ENCODE results near the gene B3GNT7. TPM values are rescaled to one million over a fixed set of nuclear protein-coding genes. Genes with fewer than 3 reads are reported as not detected.

Gene B3GNT7
- total RNA-seq, 2 experiments from 2014 or later: 0.38 to 0.89 TPM

GRCh38 chr2:231397928-231398294, 2.4 kb downstream of the B3GNT7 start:
- CTCF ChIA-PET: no interaction called here
- POLR2A ChIA-PET: no interaction called here
- intact Hi-C loops (cut with DNase I, micrococcal nuclease): no loop called here
- H3K9me3 ChIP-seq (ENCODE audit: control insufficient read depth in 1 of 2, insufficient read depth in 1 of 2, low read length in 2 of 2): no peaks in the 10 kb centered on the region
- peaks cover 26 to 31% of the 10 kb centered on the region in 2 experiments for H3K27me3 ChIP-seq (ENCODE audit: control insufficient read depth in 1 of 2, insufficient read depth in 2 of 2, low read length in 2 of 2)
- H3K36me3 Mint-ChIP-seq (ENCODE audit: low read depth): no peaks in the 10 kb centered on the region
- H3K27ac ChIP-seq (ENCODE audit: low read depth in 1 of 2, low read length in 2 of 2): no peak overlapping the region
- H3K4me1 ChIP-seq (ENCODE audit: insufficient read depth, low read length): peaks cover 11% of the 10 kb centered on the region
- no peaks in the 10 kb centered on the region for H3K9me3 Mint-ChIP-seq
- H3K4me3 ChIP-seq (ENCODE audit: low read length): no peak overlapping the region
- H3K27me3 Mint-ChIP-seq: peaks cover 43% of the 10 kb centered on the region
- DNase-seq (no peak), ATAC-seq (ENCODE audit: poor library complexity) (no peak)
- no peak overlapping the region for H3K27ac Mint-ChIP-seq
- peaks cover 11% of the 10 kb centered on the region for H3K4me1 Mint-ChIP-seq (ENCODE audit: low read depth)
- TF ChIP-seq CTCF (IDR thresholded peaks at IDR 0.05): no peak
- H3K4me3 Mint-ChIP-seq: no peak overlapping the region
- no peaks in the 10 kb centered on the region for H3K36me3 ChIP-seq (ENCODE audit: insufficient read depth, low read length)

- no peaks in the 10 kb centered on the region for H3K36me3 Mint-ChIP-seq (ENCODE audit: low read depth)
- Histone ChIP-seq H3K27ac (ENCODE audit: low read depth in 1 of 2, low read length in 2 of 2) (no peak overlapping the region), H3K4me1 (ENCODE audit: insufficient read depth, low read length) (peaks cover 8% of the 10 kb centered on the region), H3K27me3 (ENCODE audit: control insufficient read depth in 1 of 2, insufficient read depth in 2 of 2, low read length in 2 of 2) (peaks cover 26 to 31% of the 10 kb centered on the region in 2 experiments), H3K36me3 (ENCODE audit: insufficient read depth, low read length) (no peaks in the 10 kb centered on the region), H3K9me3 (ENCODE audit: control insufficient read depth in 1 of 2, insufficient read depth in 1 of 2, low read length in 2 of 2) (no peaks in the 10 kb centered on the region), H3K4me3 (ENCODE audit: low read length) (no peak overlapping the region)
- CTCF ChIA-PET: no interaction called here
- no peak overlapping the region for H3K27ac Mint-ChIP-seq
- no peak for DNase-seq
- intact Hi-C loops (cut with DNase I, micrococcal nuclease): no loop called here
- ATAC-seq (ENCODE audit: poor library complexity): no peak
- TF ChIP-seq CTCF (IDR thresholded peaks at IDR 0.05): no peak
- no peaks in the 10 kb centered on the region for H3K9me3 Mint-ChIP-seq
- POLR2A ChIA-PET: no interaction called here
- no peak overlapping the region for H3K4me3 Mint-ChIP-seq
- H3K27me3 Mint-ChIP-seq: peaks cover 37% of the 10 kb centered on the region
- peaks cover 7% of the 10 kb centered on the region for H3K4me1 Mint-ChIP-seq (ENCODE audit: low read depth)
Measured at GRCh38 chr2:231398585-231398984, 3.1 kb downstream of the B3GNT7 start.

GRCh38 chr2:231399046-231399852, 3.7 kb downstream of the B3GNT7 start:
- H3K9me3 ChIP-seq (ENCODE audit: control insufficient read depth in 1 of 2, insufficient read depth in 1 of 2, low read length in 2 of 2): no peaks in the 10 kb centered on the region
- H3K36me3 ChIP-seq (ENCODE audit: insufficient read depth, low read length): no peaks in the 10 kb centered on the region
- no peak for TF ChIP-seq CTCF (IDR thresholded peaks at IDR 0.05)
- no peak overlapping the region for H3K4me3 ChIP-seq (ENCODE audit: low read length)
- POLR2A ChIA-PET: no interaction called here
- Mint-ChIP-seq H3K9me3 (no peaks in the 10 kb centered on the region), H3K4me3 (no peak overlapping the region), H3K4me1 (ENCODE audit: low read depth) (peaks cover 5% of the 10 kb centered on the region), H3K36me3 (ENCODE audit: low read depth) (no peaks in the 10 kb centered on the region), H3K27ac (no peak overlapping the region), H3K27me3 (peaks cover 33% of the 10 kb centered on the region)
- DNase-seq (no peak), ATAC-seq (ENCODE audit: poor library complexity) (no peak)
- H3K4me1 ChIP-seq (ENCODE audit: insufficient read depth, low read length): peaks cover 6% of the 10 kb centered on the region
- peaks cover 24% of the 10 kb centered on the region in 2 experiments for H3K27me3 ChIP-seq (ENCODE audit: control insufficient read depth in 1 of 2, insufficient read depth in 2 of 2, low read length in 2 of 2)
- H3K27ac ChIP-seq (ENCODE audit: low read depth in 1 of 2, low read length in 2 of 2): no peak overlapping the region
- CTCF ChIA-PET: no interaction called here
- intact Hi-C loops (cut with DNase I, micrococcal nuclease): no loop called here

Measured in CD4-positive, alpha-beta T cell (primary cell).